HepG2 (cell line): ENCODE data around the gene CHST3.

ENCODE experiments used
- CHCHD3 ChIP-seq: sonication (generic); formaldehyde crosslinking; IDR thresholded peaks from 2 replicates; pipeline ENCODE4 v1.8.0; 2022; ENCODE audit warnings: mild to moderate bottlenecking, missing genetic modification reagents, moderate library complexity
- HNRNPK ChIP-seq: fragments of 200-400 bp; formaldehyde crosslinking; IDR thresholded peaks from 2 replicates; pipeline ENCODE4 v1.6.1; 2018; ENCODE audit warnings: low read length, low read depth, moderate library complexity, mild to moderate bottlenecking; ENCODE audit not compliant: poor library complexity, severe bottlenecking
- MYC ChIP-seq: sonication (generic); formaldehyde crosslinking; IDR thresholded peaks from 2 replicates; pipeline ENCODE4 v1.9.0; 2021; ENCODE audit warnings: missing genetic modification reagents, borderline replicate concordance
- POLR2A ChIP-seq, 2 experiments: IDR thresholded peaks; 2 replicates each; pipeline ENCODE4 v1.6.1; 2011; ENCODE audit warnings: low read depth in 2 of 2, low read length in 2 of 2, mild to moderate bottlenecking in 1 of 2, moderate library complexity in 1 of 2; ENCODE audit not compliant: insufficient read depth in 1 of 2
- SMARCC2 ChIP-seq: fragments of 450-650 bp; IDR thresholded peaks from 2 replicates; pipeline ENCODE4 v1.6.1; 2017; ENCODE audit warnings: antibody characterized with exemption, mild to moderate bottlenecking
- TCF12 ChIP-seq, 2 experiments: fragments of 450-650 bp in 1 of 2; sonication (generic) in 1 of 2; formaldehyde crosslinking in 1 of 2; IDR thresholded peaks; 2 replicates each; pipeline versions ENCODE4 v1.6.1 to v1.8.0; 2017 to 2022; ENCODE audit warnings: antibody characterized with exemption in 1 of 2, mild to moderate bottlenecking in 1 of 2, missing genetic modification reagents in 1 of 2, moderate library complexity in 1 of 2
- XBP1 ChIP-seq: sonication (generic); formaldehyde crosslinking; IDR thresholded peaks from 2 replicates; pipeline ENCODE4 v1.5.0; 2020; ENCODE audit warnings: missing genetic modification reagents
- TF ChIP-seq, protein P1 (sequence below): sonication (generic); formaldehyde crosslinking; IDR thresholded peaks from 2 replicates; pipeline ENCODE4 v1.4.0; 2020; ENCODE audit warnings: missing genetic modification reagents, mild to moderate bottlenecking, borderline replicate concordance
- TF ChIP-seq, protein P2 (sequence below): sonication (generic); formaldehyde crosslinking; IDR thresholded peaks from 2 replicates; pipeline ENCODE4 v1.4.0; 2020; ENCODE audit warnings: missing genetic modification reagents, mild to moderate bottlenecking, borderline replicate concordance
- TF ChIP-seq, protein P3 (sequence below): sonication (generic); formaldehyde crosslinking; IDR thresholded peaks from 2 replicates; pipeline ENCODE4 v1.5.0; 2020; ENCODE audit warnings: mild to moderate bottlenecking, missing genetic modification reagents, moderate library complexity

DNA sequence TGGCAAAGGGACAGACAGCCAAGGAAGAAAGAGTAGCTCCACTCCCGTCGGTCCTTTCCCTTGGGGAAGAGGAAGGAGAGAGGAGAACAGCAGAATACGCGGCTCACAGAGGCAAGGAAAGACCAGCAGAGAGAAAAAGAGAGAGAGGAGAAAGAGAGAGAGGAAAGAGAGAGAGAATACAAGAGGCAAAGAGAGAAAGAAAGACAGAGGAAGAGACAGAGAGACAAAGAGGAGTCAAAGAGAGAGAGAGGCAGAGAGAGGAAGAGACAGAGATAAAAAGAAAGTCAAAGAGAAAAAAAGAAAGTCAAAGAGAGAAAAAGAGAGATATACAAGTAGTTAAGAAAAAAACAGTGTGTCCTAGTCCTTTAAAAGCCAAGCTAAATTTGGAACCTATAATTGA is 23.4 kb upstream of the CHST3 start:
- TF ChIP-seq, protein P1, sequence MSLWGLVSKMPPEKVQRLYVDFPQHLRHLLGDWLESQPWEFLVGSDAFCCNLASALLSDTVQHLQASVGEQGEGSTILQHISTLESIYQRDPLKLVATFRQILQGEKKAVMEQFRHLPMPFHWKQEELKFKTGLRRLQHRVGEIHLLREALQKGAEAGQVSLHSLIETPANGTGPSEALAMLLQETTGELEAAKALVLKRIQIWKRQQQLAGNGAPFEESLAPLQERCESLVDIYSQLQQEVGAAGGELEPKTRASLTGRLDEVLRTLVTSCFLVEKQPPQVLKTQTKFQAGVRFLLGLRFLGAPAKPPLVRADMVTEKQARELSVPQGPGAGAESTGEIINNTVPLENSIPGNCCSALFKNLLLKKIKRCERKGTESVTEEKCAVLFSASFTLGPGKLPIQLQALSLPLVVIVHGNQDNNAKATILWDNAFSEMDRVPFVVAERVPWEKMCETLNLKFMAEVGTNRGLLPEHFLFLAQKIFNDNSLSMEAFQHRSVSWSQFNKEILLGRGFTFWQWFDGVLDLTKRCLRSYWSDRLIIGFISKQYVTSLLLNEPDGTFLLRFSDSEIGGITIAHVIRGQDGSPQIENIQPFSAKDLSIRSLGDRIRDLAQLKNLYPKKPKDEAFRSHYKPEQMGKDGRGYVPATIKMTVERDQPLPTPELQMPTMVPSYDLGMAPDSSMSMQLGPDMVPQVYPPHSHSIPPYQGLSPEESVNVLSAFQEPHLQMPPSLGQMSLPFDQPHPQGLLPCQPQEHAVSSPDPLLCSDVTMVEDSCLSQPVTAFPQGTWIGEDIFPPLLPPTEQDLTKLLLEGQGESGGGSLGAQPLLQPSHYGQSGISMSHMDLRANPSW: no peak
- TF ChIP-seq, protein P2, sequence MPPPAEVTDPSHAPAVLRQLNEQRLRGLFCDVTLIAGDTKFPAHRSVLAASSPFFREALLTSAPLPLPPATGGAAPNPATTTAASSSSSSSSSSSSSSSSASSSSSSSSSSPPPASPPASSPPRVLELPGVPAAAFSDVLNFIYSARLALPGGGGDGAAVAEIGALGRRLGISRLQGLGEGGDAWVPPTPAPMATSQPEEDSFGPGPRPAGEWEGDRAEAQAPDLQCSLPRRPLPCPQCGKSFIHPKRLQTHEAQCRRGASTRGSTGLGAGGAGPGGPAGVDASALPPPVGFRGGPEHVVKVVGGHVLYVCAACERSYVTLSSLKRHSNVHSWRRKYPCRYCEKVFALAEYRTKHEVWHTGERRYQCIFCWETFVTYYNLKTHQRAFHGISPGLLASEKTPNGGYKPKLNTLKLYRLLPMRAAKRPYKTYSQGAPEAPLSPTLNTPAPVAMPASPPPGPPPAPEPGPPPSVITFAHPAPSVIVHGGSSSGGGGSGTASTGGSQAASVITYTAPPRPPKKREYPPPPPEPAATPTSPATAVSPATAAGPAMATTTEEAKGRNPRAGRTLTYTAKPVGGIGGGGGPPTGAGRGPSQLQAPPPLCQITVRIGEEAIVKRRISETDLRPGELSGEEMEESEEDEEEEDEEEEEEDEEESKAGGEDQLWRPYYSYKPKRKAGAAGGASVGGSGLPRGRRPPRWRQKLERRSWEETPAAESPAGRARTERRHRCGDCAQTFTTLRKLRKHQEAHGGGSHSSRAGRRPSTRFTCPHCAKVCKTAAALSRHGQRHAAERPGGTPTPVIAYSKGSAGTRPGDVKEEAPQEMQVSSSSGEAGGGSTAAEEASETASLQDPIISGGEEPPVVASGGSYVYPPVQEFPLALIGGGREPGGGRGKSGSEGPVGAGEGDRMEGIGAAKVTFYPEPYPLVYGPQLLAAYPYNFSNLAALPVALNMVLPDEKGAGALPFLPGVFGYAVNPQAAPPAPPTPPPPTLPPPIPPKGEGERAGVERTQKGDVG (CRISPR knock-in tag): no peak
- no peak for TF ChIP-seq POLR2A (IDR thresholded peaks at IDR 0.05; ENCODE audit: insufficient read depth in 1 of 2, low read depth in 2 of 2, low read length in 2 of 2)
- TF ChIP-seq MYC (CRISPR knock-in tag): no peak
- TF ChIP-seq, protein P3, sequence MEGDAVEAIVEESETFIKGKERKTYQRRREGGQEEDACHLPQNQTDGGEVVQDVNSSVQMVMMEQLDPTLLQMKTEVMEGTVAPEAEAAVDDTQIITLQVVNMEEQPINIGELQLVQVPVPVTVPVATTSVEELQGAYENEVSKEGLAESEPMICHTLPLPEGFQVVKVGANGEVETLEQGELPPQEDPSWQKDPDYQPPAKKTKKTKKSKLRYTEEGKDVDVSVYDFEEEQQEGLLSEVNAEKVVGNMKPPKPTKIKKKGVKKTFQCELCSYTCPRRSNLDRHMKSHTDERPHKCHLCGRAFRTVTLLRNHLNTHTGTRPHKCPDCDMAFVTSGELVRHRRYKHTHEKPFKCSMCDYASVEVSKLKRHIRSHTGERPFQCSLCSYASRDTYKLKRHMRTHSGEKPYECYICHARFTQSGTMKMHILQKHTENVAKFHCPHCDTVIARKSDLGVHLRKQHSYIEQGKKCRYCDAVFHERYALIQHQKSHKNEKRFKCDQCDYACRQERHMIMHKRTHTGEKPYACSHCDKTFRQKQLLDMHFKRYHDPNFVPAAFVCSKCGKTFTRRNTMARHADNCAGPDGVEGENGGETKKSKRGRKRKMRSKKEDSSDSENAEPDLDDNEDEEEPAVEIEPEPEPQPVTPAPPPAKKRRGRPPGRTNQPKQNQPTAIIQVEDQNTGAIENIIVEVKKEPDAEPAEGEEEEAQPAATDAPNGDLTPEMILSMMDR (CRISPR knock-in tag): no peak
- TF ChIP-seq HNRNPK: no peak
- TF ChIP-seq TCF12 (IDR thresholded peaks at IDR 0.05): no peak
- TF ChIP-seq TCF12 (CRISPR knock-in tag; IDR thresholded peaks at IDR 0.05): no peak
- no peak for TF ChIP-seq XBP1
- no peak for TF ChIP-seq CHCHD3 (CRISPR knock-in tag)
- TF ChIP-seq SMARCC2: no peak
